Stomach (tissue), 9 donors: ENCODE measurements around the gene C2CD2. TPM values are rescaled to one million over a fixed set of nuclear protein-coding genes. Genes with fewer than 3 reads are reported as not detected.
A peak's percentile ranks its signal among the peaks of the same experiment; 100 is the strongest.

ENCODE experiments used
- DNase-seq, 2 donors: peaks; one replicate each; pipeline versions ENCODE4 v3.0.0 to v3.0.0-alpha.2; 2013 to 2019
- H3K27ac ChIP-seq, 5 donors: fragments of 200-600 bp in 4 of 5; sonication (generic) in 4 of 5; one replicate each; pipeline ENCODE4 v1.5.1; 2013 to 2019; ENCODE audit warnings: mild to moderate bottlenecking in 1 of 5, moderate library complexity in 1 of 5
- H3K27me3 ChIP-seq, 3 donors: fragments of 200-600 bp; sonication (generic); one replicate each; pipeline ENCODE4 v1.5.1; 2017 to 2019; ENCODE audit warnings: mixed run types in 1 of 3
- H3K36me3 ChIP-seq, 4 donors: fragments of 200-600 bp; sonication (generic); 1 replicate in 3 of 4; 2 replicates in 1 of 4; pipeline ENCODE4 v1.5.1; 2016 to 2019
- H3K4me1 ChIP-seq, 4 donors: fragments of 200-600 bp; sonication (generic); one replicate each; pipeline ENCODE4 v1.5.1; 2016 to 2019
- H3K4me3 ChIP-seq, 4 donors: fragments of 200-600 bp; sonication (generic) in 3 of 4; one replicate each; pipeline ENCODE4 v1.5.1; 2016 to 2019; ENCODE audit warnings: mild to moderate bottlenecking in 1 of 4
- H3K9me3 ChIP-seq, 4 donors: fragments of 200-600 bp; sonication (generic); one replicate each; pipeline ENCODE4 v1.5.1; 2016 to 2019
- CTCF ChIP-seq, 7 experiments: fragments of 450-650 bp in 4 of 7; fragments of 200-600 bp in 3 of 7; sonication (generic) in 3 of 7; IDR thresholded peaks; one replicate each; pipeline ENCODE4 v1.5.1; 2016 to 2019; ENCODE audit warnings: antibody characterized with exemption in 7 of 7, control low read depth in 2 of 7, mild to moderate bottlenecking in 1 of 7
- EP300 ChIP-seq: sonication (generic); formaldehyde crosslinking; IDR thresholded peaks from one replicate; pipeline ENCODE4 v1.6.1; 2017; ENCODE audit warnings: antibody characterized with exemption
- POLR2A ChIP-seq, 4 donors: fragments of 450-650 bp; IDR thresholded peaks; one replicate each; pipeline ENCODE4 v1.6.1; 2016; ENCODE audit warnings: antibody characterized with exemption in 4 of 4, control low read depth in 2 of 4, mild to moderate bottlenecking in 1 of 4, moderate library complexity in 1 of 4
- POLR2AphosphoS5 ChIP-seq, 3 donors: sonication (generic); formaldehyde crosslinking; IDR thresholded peaks; one replicate each; pipeline ENCODE4 v1.6.1; 2016; ENCODE audit warnings: antibody characterized with exemption in 3 of 3
- WGBS, 5 donors: extraction: QIAGEN DNeasy Blood & Tissue Kit in 3 of 5; methylation state at CpG; one replicate each; pipeline versions ENCODE4 v1.1.5 to v1.1.7; 2013 to 2018; 5-methylcytosine and 5-hydroxymethylcytosine counted together
- intact Hi-C: fragments of 100-400 bp; cut with DNase I; formaldehyde crosslinking; loops from one replicate; pipeline ENCODE4 v1.15.1; 2023; ENCODE audit warnings: low total_unique reads
- polyA plus RNA-seq, 3 donors: library from polyadenylated mRNA; stranded (reverse); fragments of 200-250 nt; gene quantifications; one replicate each; pipeline ENCODE4 v1.2.3, GENCODE V29; 2013
- total RNA-seq, 5 donors: library from RNA; depleted of rRNA; stranded (reverse); fragments of >200 nt; gene quantifications; one replicate each; pipeline versions ENCODE4 v1.1.0 to v1.2.3, GENCODE V29; 2014 to 2016
- donor health status: healthy with polysubstance abuse.
- donor health status: Bipolar disorder and iron deficiency.
- donor health status: healthy.

C2CD2 gene
- total and polyA plus RNA-seq, 8 donors: 4.6 to 31.9 (median 16.0) TPM

- DNase-seq: no peak
- H3K27ac ChIP-seq: peak overlapping the region in 4 of 5 donors; percentile 42 to 86 (median 74)
- 92 to 96% (median 94%) methylated on average over 20 of the region's 20 CpGs for WGBS, 5 donors
These were observed 1.1 kb upstream of the C2CD2 start for GRCh38 chr21:41954654-41955499.

GRCh38 chr21:41953249-41953830 lies 478 bp downstream of the C2CD2 start:
- Histone ChIP-seq H3K27ac (peak overlapping the region; percentile 62 to 86 (median 77)), H3K4me3 (peak overlapping the region; percentile 61 to 83 (median 80)), H3K9me3 (no peaks in the 10 kb centered on the region), H3K36me3 (no peaks in the 10 kb centered on the region), H3K4me1 (peaks cover 22 to 67% (median 45%) of the 10 kb centered on the region in 4 donors), H3K27me3 (no peaks in the 10 kb centered on the region)
- TF ChIP-seq POLR2AphosphoS5 (IDR thresholded peaks at IDR 0.05) (no peak), EP300 (no peak), POLR2A (IDR thresholded peaks at IDR 0.05) (no peak), CTCF (IDR thresholded peaks at IDR 0.05) (no peak)
- intact Hi-C loops: no loop called here
- DNase-seq: peak; percentile 30 to 66
- 0 to 1% (median 1%) methylated on average over 10 to 67 of the region's 67 CpGs for WGBS, 5 donors

More at GRCh38 chr21:41954654-41955499, 1.1 kb upstream of the C2CD2 start:
- TF ChIP-seq POLR2A (IDR thresholded peaks at IDR 0.05) (no peak), CTCF (IDR thresholded peaks at IDR 0.05) (no peak), EP300 (no peak), POLR2AphosphoS5 (IDR thresholded peaks at IDR 0.05) (no peak)
- H3K4me1 ChIP-seq: peaks cover 20 to 62% (median 41%) of the 10 kb centered on the region in 4 donors
- no peaks in the 10 kb centered on the region for H3K27me3 ChIP-seq
- intact Hi-C loops: no loop called here
- no peaks in the 10 kb centered on the region for H3K36me3 ChIP-seq
- H3K9me3 ChIP-seq: no peaks in the 10 kb centered on the region
- H3K4me3 ChIP-seq: no peak overlapping the region

- Histone ChIP-seq H3K4me3 (peak overlapping the region; percentile 61 to 83 (median 80)), H3K36me3 (no peaks in the 10 kb centered on the region), H3K4me1 (peaks cover 15 to 67% (median 48%) of the 10 kb centered on the region in 4 donors), H3K9me3 (no peaks in the 10 kb centered on the region), H3K27me3 (no peaks in the 10 kb centered on the region), H3K27ac (peak overlapping the region; percentile 62 to 86 (median 77))
- WGBS, 5 donors: 21 to 41% (median 33%) methylated on average over 29 to 30 of the region's 30 CpGs
- TF ChIP-seq EP300: no peak
- TF ChIP-seq CTCF (IDR thresholded peaks at IDR 0.05): no peak
- no peak for TF ChIP-seq POLR2AphosphoS5 (IDR thresholded peaks at IDR 0.05)
- TF ChIP-seq POLR2A (IDR thresholded peaks at IDR 0.05): no peak
- intact Hi-C loops: no loop called here
- DNase-seq: no peak
These were observed 1.1 kb downstream of the C2CD2 start for GRCh38 chr21:41952568-41953248.

GRCh38 chr21:41951876-41952567 lies 1.8 kb downstream of the C2CD2 start:
- H3K36me3 ChIP-seq: no peaks in the 10 kb centered on the region
- 81 to 95% (median 91%) methylated on average over 5 of the region's 5 CpGs for WGBS, 5 donors
- H3K4me1 ChIP-seq: peaks cover 15 to 67% (median 47%) of the 10 kb centered on the region in 4 donors
- H3K27ac ChIP-seq: peak overlapping the region in 1 of 5 donors; percentile 85
- intact Hi-C loops: no loop called here
- H3K4me3 ChIP-seq: peak overlapping the region; percentile 61 to 83 (median 80)
- TF ChIP-seq POLR2AphosphoS5 (IDR thresholded peaks at IDR 0.05) (no peak), CTCF (IDR thresholded peaks at IDR 0.05) (no peak), EP300 (no peak), POLR2A (IDR thresholded peaks at IDR 0.05) (no peak)
- DNase-seq: no peak
- H3K27me3 ChIP-seq: no peaks in the 10 kb centered on the region
- no peaks in the 10 kb centered on the region for H3K9me3 ChIP-seq
